K562 (cell line): ENCODE results near the gene CLCN4. TPM values are rescaled to one million over a fixed set of nuclear protein-coding genes. Genes with fewer than 3 reads are reported as not detected.

Source experiments
- ATAC-seq: fragments of 200-7000 bp; cut with Tn5 transposase; 3 replicates; pipeline ENCODE4 v1.9.1; 2020; ENCODE audit warnings: moderate library complexity
- BruUV-seq: library from RNA; stranded (reverse); fragments of 400-500 nt; replicated peaks from 2 replicates; lab custom pipeline; 2021; lab: Mats Ljungman, UMichigan
- CTCF ChIA-PET: fragments of 300-600 bp; formaldehyde crosslinking; extraction: SDS; loops from one replicate; lab custom pipeline; 2021; ENCODE audit warnings: low intra/inter-chr PET ratio; lab: Yijun Ruan, JAX
- POLR2A ChIA-PET: fragments of 300-600, 350-650 bp; sonication (Branson Sonifier 250); formaldehyde crosslinking; extraction: SDS; loops from one replicate; lab custom pipeline; 2021; ENCODE audit warnings: antibody characterized with exemption, inconsistent platforms; lab: Yijun Ruan, JAX
- DNase-seq, 4 experiments: peaks; one replicate each; pipeline versions ENCODE4 v3.0.0 to v3.0.0-alpha.2; 2011 to 2018; ENCODE audit warnings: low spot score in 3 of 4, mixed read lengths in 3 of 4; ENCODE audit errors: extremely low read depth in 1 of 4
- FAIRE-seq: peaks from 2 replicates; lab custom pipeline; 2011; peaks lifted over from hg19 to GRCh38; lab: Jason Lieb, UNC
- H2AFZ ChIP-seq: 2 replicates; pipeline ENCODE4 v1.6.0; 2011; ENCODE audit warnings: low read depth, low read length, control low read depth, inconsistent platforms
- H3K27ac ChIP-seq: fragments of 200-600 bp; 3 replicates; pipeline ENCODE4 v1.8.0; 2011; ENCODE audit warnings: low read depth, mild to moderate bottlenecking, control low read depth, inconsistent platforms, low read length, moderate library complexity, mixed read lengths; ENCODE audit errors: extremely low read depth
- H3K27me3 ChIP-seq, 2 experiments: fragments of 300-600 bp in 1 of 2; 2 replicates in 1 of 2; 3 replicates in 1 of 2; pipeline versions ENCODE4 v1.6.0 to v1.8.0; 2011; ENCODE audit warnings: inconsistent platforms in 2 of 2, low read length in 2 of 2, mild to moderate bottlenecking in 1 of 2, mixed read lengths in 1 of 2, moderate library complexity in 1 of 2; ENCODE audit not compliant: control insufficient read depth in 2 of 2, insufficient read depth in 2 of 2
- H3K36me3 ChIP-seq: fragments of 300-600 bp; 3 replicates; pipeline ENCODE4 v1.8.0; 2011; ENCODE audit warnings: mild to moderate bottlenecking, low read length, inconsistent platforms; ENCODE audit not compliant: control insufficient read depth, insufficient read depth
- H3K4me1 ChIP-seq, 2 experiments: fragments of 200-600 bp in 1 of 2; replicated peaks in 1 of 2; 2 replicates in 1 of 2; 3 replicates in 1 of 2; pipeline versions ENCODE4 v1.5.1 to v1.8.0; 2011; ENCODE audit warnings: inconsistent platforms in 2 of 2, low read length in 2 of 2, mild to moderate bottlenecking in 1 of 2, mixed read lengths in 1 of 2, moderate library complexity in 1 of 2; ENCODE audit not compliant: control insufficient read depth in 2 of 2, insufficient read depth in 2 of 2
- H3K4me2 ChIP-seq: 2 replicates; pipeline ENCODE4 v1.6.1; 2011; ENCODE audit warnings: low read length, control low read depth, inconsistent platforms, mixed read lengths; ENCODE audit not compliant: insufficient read depth
- H3K4me3 ChIP-seq: fragments of 200-600 bp; sonication (generic), shearing (Covaris generic); 2 replicates; pipeline ENCODE4 v1.5.1; 2016; ENCODE audit warnings: control low read depth, inconsistent platforms
- H3K79me2 ChIP-seq: fragments of 200-600 bp; 3 replicates; pipeline ENCODE4 v1.8.0; 2011; ENCODE audit warnings: low read length, inconsistent platforms; ENCODE audit not compliant: control insufficient read depth, insufficient read depth
- H3K9ac ChIP-seq, 2 experiments: 2 replicates each; pipeline versions ENCODE4 v1.6.0 to v1.6.1; 2011; ENCODE audit warnings: low read depth in 2 of 2, low read length in 2 of 2, control low read depth in 1 of 2, inconsistent platforms in 1 of 2, mild to moderate bottlenecking in 1 of 2, mixed read lengths in 1 of 2; ENCODE audit not compliant: insufficient read depth in 1 of 2
- H3K9me1 ChIP-seq: one replicate; pipeline ENCODE4 v1.6.0; 2011; ENCODE audit warnings: inconsistent platforms, mild to moderate bottlenecking, low read length, moderate library complexity; ENCODE audit not compliant: control insufficient read depth, insufficient read depth
- H3K9me3 ChIP-seq: replicated peaks from 2 replicates; pipeline ENCODE4 v1.5.1; 2011; ENCODE audit warnings: low read depth, low read length, inconsistent platforms; ENCODE audit not compliant: control insufficient read depth, insufficient read depth
- H4K20me1 ChIP-seq: replicated peaks from 2 replicates; pipeline ENCODE4 v1.6.1; 2011; ENCODE audit warnings: low read length, inconsistent platforms, mixed read lengths; ENCODE audit not compliant: control insufficient read depth, insufficient read depth
- CTCF ChIP-seq, 3 experiments: IDR thresholded peaks in 2 of 3; conservative IDR thresholded peaks in 1 of 3; 2 replicates each; pipeline ENCODE4 v1.5.1; 2011 to 2012; ENCODE audit warnings: low read length in 3 of 3, mild to moderate bottlenecking in 3 of 3, control low read depth in 2 of 3, improper control_type of control experiment in 1 of 3, inconsistent platforms in 1 of 3, low read depth in 1 of 3, mixed read lengths in 1 of 3, moderate library complexity in 1 of 3; ENCODE audit not compliant: insufficient read depth in 2 of 3
- MLLT1 ChIP-seq, 2 experiments: fragments of 450-650 bp; IDR thresholded peaks; 2 replicates each; pipeline ENCODE4 v1.6.1; 2016
- WGBS: fragments of 100-300 bp; shearing (Covaris generic); methylation state at CpG from one replicate; pipeline ENCODE4 v1.1.6; 2016; ENCODE audit warnings: low coverage, mixed read lengths; ENCODE audit not compliant: insufficient coverage; ENCODE audit errors: missing lambda C conversion rate; 5-methylcytosine and 5-hydroxymethylcytosine counted together
- in situ Hi-C: fragments of 300-500 bp; cut with MboI; formaldehyde crosslinking; loops from 4 replicates; pipeline ENCODE4 v1.15.0; 2018; ENCODE audit warnings: inconsistent platforms, mixed read lengths
- intact Hi-C: fragments of 100-400 bp; cut with micrococcal nuclease; formaldehyde crosslinking; loops from 2 replicates; pipeline ENCODE4 v1.14.2; 2022
- polyA plus RNA-seq, 8 experiments: library from polyadenylated mRNA; depleted of rRNA in 4 of 8; stranded (reverse) in 5 of 8; unstranded in 3 of 8; fragments of >200 nt; fragmentation: Nextera tagmentation in 2 of 8; fragmentation: Illumina TruSeq in 1 of 8; extraction: Ambion mirVana in 2 of 8; extraction: Trizol in 1 of 8; gene quantifications; 2 replicates each; pipeline versions ENCODE4 v1.2.1 to v1.2.3, GENCODE V29; 2011 to 2014; ENCODE audit warnings: inconsistent platforms in 1 of 8, missing spikeins in 1 of 8
- total RNA-seq, 7 experiments: library from RNA; depleted of rRNA in 6 of 7; stranded (reverse); fragments of >200 nt in 6 of 7; fragmentation: Illumina TruSeq in 2 of 7; extraction: Trizol in 2 of 7; gene quantifications; 2 replicates each; pipeline versions ENCODE4 v1.2.1 to v1.2.3, GENCODE V29; 2011 to 2021; ENCODE audit warnings: low replicate concordance in 1 of 7

The CLCN4 gene
- total and polyA plus RNA-seq, 9 of the 15 experiments (the other 6 are each of a cell fraction or from before 2014, with no cell fraction given): 0.03 to 0.24 (median 0.10) TPM; not detected in 1

DNA sequence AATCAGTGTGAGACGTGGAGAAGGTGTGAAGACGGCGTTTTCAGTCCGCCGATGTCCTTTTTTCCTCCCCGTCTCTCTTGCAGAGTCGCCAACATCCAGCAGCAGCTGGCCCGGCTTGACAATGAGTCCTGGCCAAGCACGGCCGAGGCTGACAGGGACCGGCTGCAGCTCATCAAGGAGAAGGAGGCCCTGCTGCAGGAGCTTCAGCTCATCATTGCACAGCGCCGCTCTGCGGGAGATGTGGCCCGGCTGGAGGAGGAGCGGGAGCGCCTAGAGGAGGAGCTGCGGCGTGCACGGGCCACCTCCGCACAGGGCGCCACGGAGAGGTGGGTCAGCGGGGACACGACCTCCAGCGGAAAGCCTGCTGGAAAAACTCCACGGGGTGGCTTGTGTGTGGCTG is 47.1 kb upstream of the CLCN4 start:
- 0% methylated on average over 11 of the region's 27 CpGs for WGBS
- Histone ChIP-seq H3K36me3 (no peaks in the 10 kb centered on the region), H3K27ac (no peak overlapping the region), H3K9me1 (no peaks in the 10 kb centered on the region), H3K4me1 (peaks cover 0 to 7% of the 10 kb centered on the region in 2 experiments; a peak in 1 of 5 replicates), H3K4me3 (no peak overlapping the region), H3K79me2 (no peaks in the 10 kb centered on the region), H2AFZ (no peak overlapping the region), H4K20me1 (no peaks in the 10 kb centered on the region; the same call in 1 of the 2 replicates), H3K4me2 (no peak overlapping the region), H3K9ac (no peak overlapping the region), H3K27me3 (peaks cover 0 to 40% of the 10 kb centered on the region in 2 experiments; a peak in 4 of 5 replicates), H3K9me3 (no peaks in the 10 kb centered on the region)
- ChIA-PET POLR2A (no interaction called here), CTCF (interaction anchor here (2.1 kb wide), 1 partner anchor 10 kb away, joined by 11 read pairs; no protein-coding TSS in a partner anchor)
- TF ChIP-seq MLLT1 (IDR thresholded peaks at IDR 0.05) (no peak), CTCF (IDR thresholded peaks at IDR 0.05 in 2 of 3, conservative IDR thresholded peaks at IDR 0.05 in 1 of 3; ENCODE audit: insufficient read depth in 2 of 3, low read depth in 1 of 3, low read length in 3 of 3) (peak in 2 of 3 experiments; percentile 13 to 46; a peak in 3 of 6 replicates)
- ATAC-seq (peak; percentile 73), DNase-seq (no peak), FAIRE-seq (no peak)
- BruUV-seq: no TSS peak
- in situ Hi-C loops: loop anchor here (10.0 to 25.0 kb wide), 3 partner anchors 222 to 1355 kb away; no protein-coding TSS in a partner anchor
- intact Hi-C loops: no loop called here
